ENCODE data around the gene SORL1. TPM values are rescaled to one million over a fixed set of nuclear protein-coding genes. Genes with fewer than 3 reads are reported as not detected.

SORL1 gene
- total and polyA plus RNA-seq, 3 experiments from 2014 or later = 44.5 to 220 (median 46.9) TPM

DNA sequence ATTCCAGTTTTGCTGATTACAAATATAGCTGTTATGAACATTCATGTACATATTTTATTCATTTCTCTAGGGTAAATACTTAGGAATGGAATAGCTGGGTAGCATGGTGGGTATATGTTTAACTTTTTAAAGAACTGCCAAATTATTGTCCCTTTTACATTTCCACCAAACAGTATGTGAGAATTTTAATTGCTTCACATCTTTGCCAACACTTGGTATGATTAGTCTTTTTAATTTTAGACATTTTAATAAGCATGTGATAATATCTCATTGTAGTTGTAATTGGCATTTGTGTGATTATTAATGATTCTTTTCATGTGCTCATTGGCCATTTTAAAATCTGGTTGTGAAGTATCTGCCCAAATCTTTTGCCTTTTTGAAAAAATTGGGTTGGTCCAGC is 73.3 kb downstream of the SORL1 start:
- peaks cover 3 to 18% (median 12%) of the 10 kb centered on the region in 5 donors for H3K9me3 Mint-ChIP-seq
- no peak for DNase-seq
- Histone ChIP-seq H3K9me3 (ENCODE audit: low read length) (peaks cover 12% of the 10 kb centered on the region), H3K36me3 (ENCODE audit: insufficient read depth, low read length) (peaks cover 52% of the 10 kb centered on the region), H3K27me3 (ENCODE audit: insufficient read depth, low read length, poor library complexity, severe bottlenecking) (no peaks in the 10 kb centered on the region), H3K4me1 (ENCODE audit: insufficient read depth, low read length) (no peaks in the 10 kb centered on the region), H3K4me3 (ENCODE audit: low read length) (no peak overlapping the region), H3K27ac (ENCODE audit: low read depth, low read length) (no peak overlapping the region)
- no peak overlapping the region for H3K4me3 Mint-ChIP-seq
- H3K36me3 Mint-ChIP-seq = peaks cover 49 to 83% (median 60%) of the 10 kb centered on the region in 3 donors
- CTCF ChIA-PET = no interaction called here
- POLR2A ChIA-PET = no interaction called here
- peaks cover 29 to 37% (median 37%) of the 10 kb centered on the region in 3 donors for H3K4me1 Mint-ChIP-seq
- no peaks in the 10 kb centered on the region for H3K27me3 Mint-ChIP-seq
- peak overlapping the region in 2 of 8 donors; percentile 34 to 60 for H3K27ac Mint-ChIP-seq

GRCh38 chr11:121530257-121530656 is 78.1 kb downstream of the SORL1 start:
- peaks cover 0 to under 1% of the 10 kb centered on the region in 2 donors for H3K27me3 Mint-ChIP-seq
- Histone ChIP-seq H3K4me1 (ENCODE audit: insufficient read depth, low read length) (no peaks in the 10 kb centered on the region), H3K36me3 (ENCODE audit: insufficient read depth, low read length) (peaks cover 42% of the 10 kb centered on the region), H3K27ac (ENCODE audit: low read depth, low read length) (no peak overlapping the region), H3K9me3 (ENCODE audit: low read length) (peaks cover 10% of the 10 kb centered on the region), H3K4me3 (ENCODE audit: low read length) (no peak overlapping the region), H3K27me3 (ENCODE audit: insufficient read depth, low read length, poor library complexity, severe bottlenecking) (no peaks in the 10 kb centered on the region)
- H3K4me3 Mint-ChIP-seq = no peak overlapping the region
- H3K9me3 Mint-ChIP-seq = peaks cover 8 to 21% (median 14%) of the 10 kb centered on the region in 5 donors
- H3K4me1 Mint-ChIP-seq = peaks cover 31 to 36% (median 31%) of the 10 kb centered on the region in 3 donors
- peaks cover 44 to 86% (median 62%) of the 10 kb centered on the region in 3 donors for H3K36me3 Mint-ChIP-seq
- CTCF ChIA-PET = no interaction called here
- no peak for DNase-seq
- peak overlapping the region in 1 of 8 donors; percentile 50 for H3K27ac Mint-ChIP-seq
- POLR2A ChIA-PET = no interaction called here

DNA sequence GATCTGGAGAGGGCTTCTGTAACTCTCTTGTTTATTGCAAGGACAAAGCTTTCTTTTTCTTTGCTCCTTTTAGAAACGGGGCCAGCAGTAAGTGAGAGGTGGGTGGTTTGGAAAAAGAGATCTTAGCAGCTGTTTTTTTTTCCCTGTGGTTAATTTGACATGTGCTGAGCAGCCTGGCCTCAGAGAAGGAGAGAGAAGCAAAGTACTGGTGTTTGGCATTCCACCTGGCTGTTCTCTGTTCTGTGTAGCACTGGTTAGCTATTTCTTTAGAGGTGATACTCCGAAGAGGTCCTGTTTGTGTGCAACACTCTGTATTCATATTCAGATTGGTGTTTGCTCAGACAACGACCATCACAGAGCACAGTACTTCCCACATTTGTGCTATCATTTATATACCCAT is 81.5 kb downstream of the SORL1 start:
- Histone ChIP-seq H3K27me3 (ENCODE audit: insufficient read depth, low read length, poor library complexity, severe bottlenecking) (no peaks in the 10 kb centered on the region), H3K4me1 (ENCODE audit: insufficient read depth, low read length) (no peaks in the 10 kb centered on the region), H3K36me3 (ENCODE audit: insufficient read depth, low read length) (peaks cover 37% of the 10 kb centered on the region), H3K4me3 (ENCODE audit: low read length) (no peak overlapping the region), H3K9me3 (ENCODE audit: low read length) (peaks cover 9% of the 10 kb centered on the region), H3K27ac (ENCODE audit: low read depth, low read length) (no peak overlapping the region)
- ChIA-PET POLR2A (no interaction called here), CTCF (no interaction called here)
- H3K27me3 Mint-ChIP-seq = peaks cover 0 to 2% of the 10 kb centered on the region in 2 donors
- H3K27ac Mint-ChIP-seq = peak overlapping the region; percentile 18 to 95 (median 79)
- peaks cover 42 to 91% (median 43%) of the 10 kb centered on the region in 3 donors for H3K36me3 Mint-ChIP-seq
- peaks cover 31 to 39% (median 37%) of the 10 kb centered on the region in 3 donors for H3K4me1 Mint-ChIP-seq
- DNase-seq = no peak
- peaks cover 8 to 16% (median 12%) of the 10 kb centered on the region in 5 donors for H3K9me3 Mint-ChIP-seq
- peak overlapping the region in 1 of 7 donors; percentile 43 for H3K4me3 Mint-ChIP-seq

GRCh38 chr11:121534131-121535093 is 82.3 kb downstream of the SORL1 start:
- Histone ChIP-seq H3K36me3 (ENCODE audit: insufficient read depth, low read length) (peaks cover 37% of the 10 kb centered on the region), H3K4me1 (ENCODE audit: insufficient read depth, low read length) (peaks cover 4% of the 10 kb centered on the region), H3K9me3 (ENCODE audit: low read length) (peaks cover 9% of the 10 kb centered on the region), H3K4me3 (ENCODE audit: low read length) (no peak overlapping the region), H3K27me3 (ENCODE audit: insufficient read depth, low read length, poor library complexity, severe bottlenecking) (no peaks in the 10 kb centered on the region), H3K27ac (ENCODE audit: low read depth, low read length) (no peak overlapping the region)
- Mint-ChIP-seq H3K27me3 (peaks cover 0 to 2% of the 10 kb centered on the region in 2 donors), H3K9me3 (peaks cover 8 to 16% (median 12%) of the 10 kb centered on the region in 5 donors), H3K4me3 (no peak overlapping the region), H3K4me1 (peaks cover 38 to 41% (median 39%) of the 10 kb centered on the region in 3 donors), H3K36me3 (peaks cover 37 to 91% (median 45%) of the 10 kb centered on the region in 3 donors), H3K27ac (peak overlapping the region in 6 of 8 donors; percentile 17 to 95 (median 51))
- DNase-seq = no peak
- POLR2A ChIA-PET = no interaction called here
- CTCF ChIA-PET = no interaction called here

DNA sequence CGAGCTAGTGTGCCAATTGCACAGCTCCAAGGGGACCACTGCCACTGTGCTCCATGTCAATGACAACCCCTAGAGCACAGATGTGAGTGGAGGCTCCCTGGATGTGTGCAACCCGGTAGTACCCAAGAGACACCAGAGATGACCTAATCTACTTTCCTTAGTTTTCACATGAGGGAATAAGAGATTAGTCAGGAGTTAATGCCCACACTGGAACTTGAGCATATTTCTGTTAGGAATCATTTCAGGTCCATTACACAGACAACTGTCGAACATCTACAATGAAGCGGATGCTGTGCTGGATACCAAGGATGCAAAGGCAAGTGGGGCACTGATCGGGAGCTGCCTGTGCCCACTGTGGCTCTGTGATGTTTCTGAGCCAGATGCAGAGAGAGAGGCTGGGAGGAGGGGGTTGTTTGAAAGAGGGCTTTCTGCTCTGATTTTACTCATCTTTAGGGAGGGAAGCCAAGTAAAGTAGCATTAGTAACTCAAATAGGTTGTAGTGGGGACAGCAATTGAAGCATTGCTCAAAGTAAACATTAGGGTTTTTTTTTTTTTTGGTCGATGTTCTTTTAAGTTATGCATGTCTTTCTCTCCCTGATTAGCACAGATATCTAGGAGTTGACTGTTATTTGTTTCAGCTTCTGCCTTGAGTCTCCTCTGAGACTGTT is 83.1 kb downstream of the SORL1 start:
- no peak overlapping the region for H3K27ac ChIP-seq (ENCODE audit: low read depth, low read length)
- Mint-ChIP-seq H3K9me3 (peaks cover 5 to 12% (median 5%) of the 10 kb centered on the region in 5 donors), H3K27ac (peak overlapping the region in 7 of 8 donors; percentile 55 to 90 (median 82)), H3K27me3 (peaks cover 0 to 2% of the 10 kb centered on the region in 2 donors), H3K36me3 (peaks cover 28 to 87% (median 39%) of the 10 kb centered on the region in 3 donors), H3K4me1 (peaks cover 44 to 49% (median 46%) of the 10 kb centered on the region in 3 donors), H3K4me3 (no peak overlapping the region)
- H3K4me3 ChIP-seq (ENCODE audit: low read length) = no peak overlapping the region
- peaks cover 3% of the 10 kb centered on the region for H3K9me3 ChIP-seq (ENCODE audit: low read length)
- H3K36me3 ChIP-seq (ENCODE audit: insufficient read depth, low read length) = peaks cover 32% of the 10 kb centered on the region
- no peak for DNase-seq
- H3K27me3 ChIP-seq (ENCODE audit: insufficient read depth, low read length, poor library complexity, severe bottlenecking) = no peaks in the 10 kb centered on the region
- ChIA-PET CTCF (no interaction called here), POLR2A (no interaction called here)
- peaks cover 4% of the 10 kb centered on the region for H3K4me1 ChIP-seq (ENCODE audit: insufficient read depth, low read length)

DNA sequence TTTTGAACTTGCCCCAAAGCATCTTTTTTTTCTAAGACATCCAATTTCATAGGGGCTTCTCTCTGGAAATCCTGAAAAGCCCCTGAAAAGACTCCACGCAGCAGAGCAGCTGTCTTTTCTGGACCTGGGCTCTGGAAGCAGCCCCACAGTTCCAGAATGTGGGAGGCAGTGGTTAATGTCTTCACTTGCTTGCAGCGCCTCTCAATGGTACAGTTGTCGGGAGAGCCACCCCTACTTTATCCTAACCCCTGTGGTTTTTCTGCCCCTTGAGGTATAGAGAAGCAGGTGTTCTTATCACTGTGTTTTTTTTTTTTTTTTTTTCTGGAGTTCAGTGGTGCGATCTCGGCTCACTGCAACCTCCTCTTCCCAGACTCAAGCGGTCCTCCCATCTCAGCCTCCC is 84.0 kb downstream of the SORL1 start:
- Mint-ChIP-seq H3K36me3 (peaks cover 20 to 87% (median 38%) of the 10 kb centered on the region in 3 donors), H3K9me3 (peaks cover 0 to 5% (median 0%) of the 10 kb centered on the region in 5 donors), H3K27ac (peak overlapping the region in 4 of 8 donors; percentile 43 to 84 (median 67)), H3K4me3 (no peak overlapping the region), H3K4me1 (peaks cover 49 to 52% (median 50%) of the 10 kb centered on the region in 3 donors), H3K27me3 (peaks cover 0 to 2% of the 10 kb centered on the region in 2 donors)
- Histone ChIP-seq H3K9me3 (ENCODE audit: low read length) (no peaks in the 10 kb centered on the region), H3K4me1 (ENCODE audit: insufficient read depth, low read length) (peaks cover 4% of the 10 kb centered on the region), H3K4me3 (ENCODE audit: low read length) (no peak overlapping the region), H3K36me3 (ENCODE audit: insufficient read depth, low read length) (peaks cover 28% of the 10 kb centered on the region), H3K27me3 (ENCODE audit: insufficient read depth, low read length, poor library complexity, severe bottlenecking) (no peaks in the 10 kb centered on the region), H3K27ac (ENCODE audit: low read depth, low read length) (no peak overlapping the region)
- POLR2A ChIA-PET = no interaction called here
- CTCF ChIA-PET = no interaction called here
- DNase-seq = no peak

DNA sequence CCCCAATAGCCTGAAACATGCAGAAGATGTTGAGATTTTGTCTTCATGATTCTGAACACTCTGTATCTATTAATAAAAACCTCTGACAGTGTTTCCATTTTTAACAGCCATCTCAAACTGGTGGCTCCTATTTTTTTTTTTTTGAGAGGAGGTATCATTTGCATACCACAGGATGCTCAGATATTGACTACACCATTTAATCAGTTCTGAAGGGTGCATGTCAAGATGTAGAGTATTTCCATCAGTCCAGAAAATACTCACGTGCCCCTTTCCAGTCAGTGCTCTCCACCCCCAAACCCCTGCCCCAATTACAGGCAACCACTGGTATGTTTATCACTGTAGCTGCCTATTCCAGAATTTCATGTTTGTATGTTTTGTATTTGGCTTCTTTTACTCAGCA is 85.9 kb downstream of the SORL1 start:
- H3K4me3 Mint-ChIP-seq = peak overlapping the region in 2 of 7 donors; percentile 9 to 53
- Histone ChIP-seq H3K4me3 (ENCODE audit: low read length) (no peak overlapping the region), H3K36me3 (ENCODE audit: insufficient read depth, low read length) (peaks cover 15% of the 10 kb centered on the region), H3K4me1 (ENCODE audit: insufficient read depth, low read length) (peaks cover 4% of the 10 kb centered on the region), H3K9me3 (ENCODE audit: low read length) (no peaks in the 10 kb centered on the region), H3K27me3 (ENCODE audit: insufficient read depth, low read length, poor library complexity, severe bottlenecking) (no peaks in the 10 kb centered on the region), H3K27ac (ENCODE audit: low read depth, low read length) (no peak overlapping the region)
- H3K36me3 Mint-ChIP-seq = peaks cover 20 to 82% (median 35%) of the 10 kb centered on the region in 3 donors
- H3K27me3 Mint-ChIP-seq = peaks cover 0 to 2% of the 10 kb centered on the region in 2 donors
- CTCF ChIA-PET = no interaction called here
- no peaks in the 10 kb centered on the region for H3K9me3 Mint-ChIP-seq
- POLR2A ChIA-PET = no interaction called here
- peaks cover 46 to 61% (median 48%) of the 10 kb centered on the region in 3 donors for H3K4me1 Mint-ChIP-seq
- no peak for DNase-seq
- H3K27ac Mint-ChIP-seq = peak overlapping the region in 7 of 8 donors; percentile 16 to 75 (median 53)
